Osteoblast (primary cell): ENCODE measurements around the gene TNIP2. TPM values are rescaled to one million over a fixed set of nuclear protein-coding genes. Genes with fewer than 3 reads are reported as not detected.

Experiments
- DNase-seq: peaks from one replicate; pipeline ENCODE4 v3.0.0; 2011; ENCODE audit warnings: low spot score, mixed read lengths; ENCODE audit not compliant: insufficient read length; ENCODE audit errors: missing footprints
- H2AFZ ChIP-seq: 2 replicates; pipeline ENCODE4 v1.6.0; 2011; ENCODE audit warnings: mild to moderate bottlenecking, low read length
- H3K27ac ChIP-seq: 2 replicates; pipeline ENCODE4 v1.5.1; 2011; ENCODE audit warnings: mild to moderate bottlenecking, low read depth, low read length, moderate library complexity
- H3K27me3 ChIP-seq: 2 replicates; pipeline ENCODE4 v1.6.0; 2012; ENCODE audit warnings: mild to moderate bottlenecking, control low read depth, inconsistent platforms, low read length, moderate library complexity; ENCODE audit not compliant: insufficient read depth
- H3K36me3 ChIP-seq: 2 replicates; pipeline ENCODE4 v1.5.1; 2011; ENCODE audit warnings: mild to moderate bottlenecking, low read length, control low read depth, moderate library complexity; ENCODE audit not compliant: insufficient read depth
- H3K4me1 ChIP-seq: 2 replicates; pipeline ENCODE4 v1.5.1; 2011; ENCODE audit warnings: mild to moderate bottlenecking, low read length, control low read depth, moderate library complexity; ENCODE audit not compliant: insufficient read depth
- H3K4me2 ChIP-seq: 2 replicates; pipeline ENCODE4 v1.6.0; 2011; ENCODE audit warnings: mild to moderate bottlenecking, low read length; ENCODE audit not compliant: insufficient read depth
- H3K4me3 ChIP-seq: fragments of 200-600 bp; sonication (generic); 3 replicates; pipeline ENCODE4 v1.5.1; 2012; ENCODE audit warnings: mild to moderate bottlenecking, low read length, inconsistent platforms; ENCODE audit not compliant: insufficient read depth
- H3K79me2 ChIP-seq: 2 replicates; pipeline ENCODE4 v1.6.0; 2012; ENCODE audit warnings: mild to moderate bottlenecking, low read length, control low read depth, inconsistent platforms; ENCODE audit not compliant: insufficient read depth
- H3K9me3 ChIP-seq: 2 replicates; pipeline ENCODE4 v1.5.1; 2011; ENCODE audit warnings: low read depth, low read length, control low read depth
- H4K20me1 ChIP-seq: 2 replicates; pipeline ENCODE4 v1.6.0; 2012; ENCODE audit warnings: mild to moderate bottlenecking, low read length, control low read depth; ENCODE audit not compliant: insufficient read depth
- CTCF ChIP-seq: IDR thresholded peaks from 2 replicates; pipeline ENCODE4 v1.5.1; 2011; ENCODE audit warnings: mild to moderate bottlenecking, low read depth, low read length, moderate library complexity; ENCODE audit errors: extremely low read depth
- total RNA-seq: library from RNA; depleted of rRNA; stranded (reverse); fragments of >200 nt; gene quantifications from 2 replicates; pipeline ENCODE4 v1.2.3, GENCODE V29; 2012

TNIP2 gene, protein sequence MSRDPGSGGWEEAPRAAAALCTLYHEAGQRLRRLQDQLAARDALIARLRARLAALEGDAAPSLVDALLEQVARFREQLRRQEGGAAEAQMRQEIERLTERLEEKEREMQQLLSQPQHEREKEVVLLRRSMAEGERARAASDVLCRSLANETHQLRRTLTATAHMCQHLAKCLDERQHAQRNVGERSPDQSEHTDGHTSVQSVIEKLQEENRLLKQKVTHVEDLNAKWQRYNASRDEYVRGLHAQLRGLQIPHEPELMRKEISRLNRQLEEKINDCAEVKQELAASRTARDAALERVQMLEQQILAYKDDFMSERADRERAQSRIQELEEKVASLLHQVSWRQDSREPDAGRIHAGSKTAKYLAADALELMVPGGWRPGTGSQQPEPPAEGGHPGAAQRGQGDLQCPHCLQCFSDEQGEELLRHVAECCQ
- 37.7 and 44.9 TPM in 2 replicates for total RNA-seq

GRCh38 chr4:2755821-2756690, at the start of gene TNIP2:
TNIP2 (minus strand) TSS chr4:2756336; CDS start chr4:2756289, 47 bp downstream.
- H3K27me3 ChIP-seq: no peaks in the 10 kb centered on the region
- no peaks in the 10 kb centered on the region for H3K9me3 ChIP-seq
- no peaks in the 10 kb centered on the region for H3K36me3 ChIP-seq
- H3K4me2 ChIP-seq: peak within 1 kb of the TSS; percentile 82
- H3K4me3 ChIP-seq: peak within 1 kb of the TSS; percentile 90
- peak; percentile 12 for TF ChIP-seq CTCF
- peak within 1 kb of the TSS; percentile 58 for H3K27ac ChIP-seq
- peaks cover 23% of the 10 kb centered on the region for H4K20me1 ChIP-seq
- DNase-seq: peak; percentile 99
- peaks cover 4% of the 10 kb centered on the region for H3K4me1 ChIP-seq
- H2AFZ ChIP-seq: peak within 1 kb of the TSS; percentile 81
- H3K79me2 ChIP-seq: peaks cover 41% of the 10 kb centered on the region

DNA sequence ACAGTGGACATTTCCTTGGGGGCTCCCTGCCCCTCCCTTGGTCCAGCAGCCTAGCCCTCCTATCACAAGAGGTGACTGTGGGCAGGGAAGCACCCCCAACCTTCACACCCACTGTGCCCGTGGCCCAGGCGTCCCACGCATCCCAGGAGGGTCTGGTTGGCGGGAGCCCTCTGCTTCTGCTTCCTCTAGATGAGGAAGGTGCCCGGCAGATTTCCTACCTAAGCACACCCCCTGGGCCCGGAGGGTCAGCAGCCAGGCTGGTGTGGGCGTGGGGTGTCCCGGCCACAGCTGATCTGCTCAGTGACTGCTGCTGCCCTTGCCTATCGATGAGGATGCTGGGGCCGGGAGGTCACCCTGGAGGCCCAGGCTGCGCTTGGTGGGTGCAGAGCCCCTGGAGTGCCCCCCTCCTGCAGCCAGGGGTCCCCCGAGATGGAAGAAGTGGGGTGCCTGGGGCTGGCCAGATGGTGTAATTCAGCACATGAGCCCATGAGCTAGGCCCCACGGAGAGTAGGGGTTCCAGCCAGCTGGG, 48.9 kb upstream of the TNIP2 start:
- H3K9me3 ChIP-seq: no peaks in the 10 kb centered on the region
- no peak overlapping the region for H2AFZ ChIP-seq
- no peak overlapping the region for H3K4me2 ChIP-seq
- DNase-seq: peak; percentile 43
- peaks cover 66% of the 10 kb centered on the region for H3K79me2 ChIP-seq
- no peak overlapping the region for H3K4me3 ChIP-seq
- H3K36me3 ChIP-seq: no peaks in the 10 kb centered on the region
- peaks cover 5% of the 10 kb centered on the region for H4K20me1 ChIP-seq
- H3K4me1 ChIP-seq: peaks cover 20% of the 10 kb centered on the region
- TF ChIP-seq CTCF: no peak
- no peaks in the 10 kb centered on the region for H3K27me3 ChIP-seq
- H3K27ac ChIP-seq: no peak overlapping the region

DNA sequence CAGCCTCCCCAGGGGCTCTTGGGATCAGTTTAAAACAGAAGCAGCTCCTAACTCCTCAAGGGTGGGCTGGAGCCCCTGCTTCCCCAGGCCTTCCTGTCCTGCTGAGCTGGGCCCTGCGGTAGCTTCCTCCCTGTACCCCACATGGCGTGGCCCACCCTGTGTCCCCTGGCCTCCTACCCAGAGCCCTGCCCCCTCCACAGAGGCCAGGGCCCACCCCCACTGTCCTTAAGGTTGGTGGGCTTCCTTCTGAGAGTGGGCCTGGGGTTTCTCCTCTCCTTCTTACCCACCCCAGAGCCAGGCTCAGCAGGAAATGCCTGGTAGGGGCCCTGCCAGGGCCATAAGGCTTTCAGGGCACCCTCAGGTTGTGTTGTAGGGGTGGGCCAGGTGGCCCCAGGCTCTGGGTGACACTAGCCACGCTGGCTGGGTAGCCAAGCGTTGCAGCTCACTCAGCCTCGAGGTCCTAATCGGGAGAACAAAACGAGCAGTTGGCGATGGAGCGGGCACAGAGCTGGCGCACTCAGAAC, 48.4 kb upstream of the TNIP2 start:
- Histone ChIP-seq H2AFZ (no peak overlapping the region), H3K27me3 (no peaks in the 10 kb centered on the region), H3K79me2 (peaks cover 69% of the 10 kb centered on the region), H3K27ac (no peak overlapping the region), H3K36me3 (no peaks in the 10 kb centered on the region), H3K9me3 (no peaks in the 10 kb centered on the region), H3K4me3 (no peak overlapping the region), H3K4me1 (peaks cover 21% of the 10 kb centered on the region), H4K20me1 (peaks cover 5% of the 10 kb centered on the region), H3K4me2 (no peak overlapping the region)
- no peak for TF ChIP-seq CTCF
- peak; percentile 79 for DNase-seq
